Pancreas (tissue), 10 donors: ENCODE results near the gene APBB2. TPM values are rescaled to one million over a fixed set of nuclear protein-coding genes. Genes with fewer than 3 reads are reported as not detected.

Experiments used
- ATAC-seq, 4 donors: fragments of 200-7000 bp; cut with Tn5 transposase; one replicate each; pipeline versions ENCODE4 v1.8.0 to v1.9.1; 2020; ENCODE audit warnings: mild to moderate bottlenecking in 4 of 4, moderate library complexity in 4 of 4
- DNase-seq, 6 donors: peaks; one replicate each; pipeline ENCODE4 v3.0.0-alpha.2; 2020
- FAIRE-seq: peaks from 2 replicates; lab custom pipeline; 2012; peaks lifted over from hg19 to GRCh38; lab: Jason Lieb, UNC
- H3K27ac ChIP-seq, 4 donors: fragments of 200-600 bp; sonication (generic); 1 replicate in 3 of 4; 2 replicates in 1 of 4; pipeline versions ENCODE4 v1.5.0 to v1.8.0; 2020
- H3K27me3 ChIP-seq, 4 donors: fragments of 200-600 bp; one replicate each; pipeline ENCODE4 v1.8.0; 2021
- H3K36me3 ChIP-seq, 3 donors: fragments of 200-600 bp; sonication (generic) in 1 of 3; one replicate each; pipeline versions ENCODE4 v1.5.0 to v1.8.0; 2020 to 2021
- H3K4me1 ChIP-seq, 3 donors: fragments of 200-600 bp; one replicate each; pipeline ENCODE4 v1.8.0; 2021
- H3K4me3 ChIP-seq, 4 donors: fragments of 200-600 bp; sonication (generic) in 2 of 4; one replicate each; pipeline versions ENCODE4 v1.5.0 to v1.8.0; 2020 to 2021
- H3K9me3 ChIP-seq, 4 donors: fragments of 200-600 bp; one replicate each; pipeline ENCODE4 v1.8.0; 2021
- WGBS, 2 donors: extraction: QIAGEN DNeasy Blood & Tissue Kit; methylation state at CpG; one replicate each; pipeline ENCODE4 v1.1.7; 2013; 5-methylcytosine and 5-hydroxymethylcytosine counted together
- intact Hi-C, 3 donors: fragments of 100-400 bp; cut with DNase I; formaldehyde crosslinking; loops; one replicate each; pipeline versions ENCODE4 v1.11.1 to v1.14.2; 2022
- polyA plus RNA-seq, 2 donors: library from polyadenylated mRNA; stranded (reverse); fragments of 200-250 nt; gene quantifications; one replicate each; pipeline ENCODE4 v1.2.3, GENCODE V29; 2013
- total RNA-seq, 6 donors: library from RNA; stranded (reverse); fragmentation: NEBNext Ultra II Directional in 4 of 6; extraction: Animal tissue kit (Norgen Biotek cat#: 25700) in 4 of 6; gene quantifications; one replicate each; pipeline versions ENCODE4 v1.2.1 to v1.2.4, GENCODE V29; 2021 to 2023
- TF ChIP-seq, protein P1 (sequence below), 4 donors: fragments of 200-600 bp; sonication (generic) in 3 of 4; IDR thresholded peaks; one replicate each; pipeline versions ENCODE4 v1.5.0 to v1.8.0; 2021; ENCODE audit warnings: antibody characterized with exemption in 4 of 4
- donor health status: healthy with polysubstance abuse.
- donor health status: DM: no; HTN: no; CAD: no; lungs with moderate emphysema.
- donor health status: DM: no; HTN: no; CAD: no.
- donor health status: control.
- donor health status: control.
- donor health status: Bipolar disorder and iron deficiency.
- donor health status: DM: yes; HTN: yes; CAD: no.
- donor health status: DM: no; HTN: no; CAD: no.
- donor health status: DM: no; HTN: no; CAD: no.
- donor health status: DM: yes; HTN: yes; CAD: no.

APBB2 gene
- total and polyA plus RNA-seq, 8 donors, result 9.1 to 21.6 (median 11.5) TPM

DNA sequence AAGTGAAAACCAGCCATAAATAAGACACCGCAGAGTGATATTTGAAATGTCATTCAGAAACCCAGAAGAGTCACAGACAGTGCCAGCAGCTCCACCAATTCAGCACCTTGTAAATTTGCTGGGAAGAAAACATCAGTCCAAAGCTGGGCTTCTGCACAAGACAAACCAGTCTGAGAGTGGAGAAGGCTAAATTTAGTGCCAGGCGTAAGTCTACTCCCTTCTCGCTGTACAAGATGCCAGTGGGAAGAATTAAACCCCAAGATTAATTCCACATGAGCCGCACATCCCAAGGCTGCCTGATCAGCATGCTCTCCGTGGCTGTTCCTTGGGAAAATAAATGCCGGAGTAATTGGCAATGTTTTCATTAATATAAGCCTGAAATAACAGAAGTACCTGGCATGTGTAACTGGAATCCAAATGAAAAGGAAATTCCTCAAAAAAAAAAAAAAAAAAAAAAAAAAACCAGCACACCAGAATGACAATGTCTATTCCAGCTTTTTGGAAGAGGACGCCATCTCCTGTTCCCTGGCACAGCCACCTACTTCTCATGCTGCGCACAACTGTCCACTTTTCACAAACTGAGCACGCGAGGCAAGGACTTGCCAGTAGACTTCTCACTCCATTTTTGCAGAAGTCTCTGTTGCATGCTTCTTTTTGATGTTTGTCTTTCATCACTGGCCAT is 369.0 kb downstream of the APBB2 start:
- TF ChIP-seq, protein P1, sequence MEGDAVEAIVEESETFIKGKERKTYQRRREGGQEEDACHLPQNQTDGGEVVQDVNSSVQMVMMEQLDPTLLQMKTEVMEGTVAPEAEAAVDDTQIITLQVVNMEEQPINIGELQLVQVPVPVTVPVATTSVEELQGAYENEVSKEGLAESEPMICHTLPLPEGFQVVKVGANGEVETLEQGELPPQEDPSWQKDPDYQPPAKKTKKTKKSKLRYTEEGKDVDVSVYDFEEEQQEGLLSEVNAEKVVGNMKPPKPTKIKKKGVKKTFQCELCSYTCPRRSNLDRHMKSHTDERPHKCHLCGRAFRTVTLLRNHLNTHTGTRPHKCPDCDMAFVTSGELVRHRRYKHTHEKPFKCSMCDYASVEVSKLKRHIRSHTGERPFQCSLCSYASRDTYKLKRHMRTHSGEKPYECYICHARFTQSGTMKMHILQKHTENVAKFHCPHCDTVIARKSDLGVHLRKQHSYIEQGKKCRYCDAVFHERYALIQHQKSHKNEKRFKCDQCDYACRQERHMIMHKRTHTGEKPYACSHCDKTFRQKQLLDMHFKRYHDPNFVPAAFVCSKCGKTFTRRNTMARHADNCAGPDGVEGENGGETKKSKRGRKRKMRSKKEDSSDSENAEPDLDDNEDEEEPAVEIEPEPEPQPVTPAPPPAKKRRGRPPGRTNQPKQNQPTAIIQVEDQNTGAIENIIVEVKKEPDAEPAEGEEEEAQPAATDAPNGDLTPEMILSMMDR (IDR thresholded peaks at IDR 0.05), result no peak
- no peak for FAIRE-seq
- DNase-seq, result no peak

DNA sequence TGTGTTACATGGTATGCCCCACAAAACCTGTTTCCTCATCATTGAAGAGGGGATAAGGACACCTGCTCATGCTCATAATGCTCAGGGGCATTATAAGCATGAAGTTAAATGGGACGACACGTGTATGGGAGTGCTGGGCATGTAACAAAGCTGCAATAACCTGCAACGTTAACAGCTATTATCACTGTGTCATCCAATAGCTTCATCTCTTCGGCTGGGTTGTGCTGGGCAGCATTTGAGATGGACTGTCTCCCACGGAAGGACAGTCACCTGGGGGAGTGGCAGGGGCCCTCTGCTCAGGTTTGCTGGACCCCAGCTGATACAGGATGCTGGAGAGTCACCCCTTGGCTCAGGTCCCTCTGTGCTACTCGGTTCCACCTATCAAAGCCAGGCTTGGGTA is 370.1 kb downstream of the APBB2 start:
- FAIRE-seq (no peak), ATAC-seq (no peak), DNase-seq (no peak)
- Histone ChIP-seq H3K4me3 (no peak overlapping the region), H3K27me3 (no peaks in the 10 kb centered on the region), H3K27ac (no peak overlapping the region), H3K4me1 (no peaks in the 10 kb centered on the region), H3K9me3 (no peaks in the 10 kb centered on the region), H3K36me3 (no peaks in the 10 kb centered on the region)
- 80 to 81% methylated on average over 6 of the region's 6 CpGs for WGBS, 2 donors
- TF ChIP-seq, protein P1 (IDR thresholded peaks at IDR 0.05), result no peak
- intact Hi-C loops, result loop anchor here in 1 of 3 donors (5.0 kb wide), 1 partner anchor 102 kb away; no protein-coding TSS in a partner anchor

More for the DNA sequence above, 369.0 kb downstream of the APBB2 start:
- no peak for ATAC-seq
- Histone ChIP-seq H3K9me3 (no peaks in the 10 kb centered on the region), H3K27ac (no peak overlapping the region), H3K27me3 (no peaks in the 10 kb centered on the region), H3K4me3 (no peak overlapping the region), H3K4me1 (no peaks in the 10 kb centered on the region), H3K36me3 (no peaks in the 10 kb centered on the region)
- WGBS, 2 donors, result 92 to 93% methylated on average over 10 of the region's 10 CpGs
- intact Hi-C loops, result no loop called here

DNA sequence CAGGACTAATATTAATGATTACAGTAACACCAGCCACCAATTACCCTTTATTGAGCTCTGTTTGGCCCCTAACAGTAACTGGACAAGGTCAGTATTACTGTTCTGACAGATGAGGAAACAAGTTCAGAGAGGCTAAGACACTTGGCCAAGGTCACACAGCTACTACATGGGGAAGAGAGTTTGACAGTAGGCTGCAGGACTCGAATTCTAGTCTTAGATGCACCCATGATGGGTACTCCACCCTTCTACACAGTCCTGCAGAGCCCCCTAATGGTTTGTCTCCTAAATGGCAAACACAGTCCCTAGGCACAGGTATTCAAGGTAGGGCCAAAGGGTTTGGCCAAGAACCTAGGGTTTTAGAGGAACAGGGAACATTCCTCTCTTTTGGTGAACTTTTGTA is 370.6 kb downstream of the APBB2 start:
- intact Hi-C loops, result loop anchor here in 1 of 3 donors (5.0 kb wide), 1 partner anchor 101 kb away; no protein-coding TSS in a partner anchor
- H3K36me3 ChIP-seq, result no peaks in the 10 kb centered on the region
- no peaks in the 10 kb centered on the region for H3K9me3 ChIP-seq
- TF ChIP-seq, protein P1 (IDR thresholded peaks at IDR 0.05), result no peak
- no peak for FAIRE-seq
- DNase-seq, result no peak
- H3K4me3 ChIP-seq, result no peak overlapping the region
- H3K27ac ChIP-seq, result no peak overlapping the region
- WGBS, 2 donors, result 76 to 77% methylated on average over 1 of the region's 1 CpG
- H3K4me1 ChIP-seq, result no peaks in the 10 kb centered on the region
- H3K27me3 ChIP-seq, result no peaks in the 10 kb centered on the region
- ATAC-seq, result peak in 1 of 4 donors; percentile 32

DNA sequence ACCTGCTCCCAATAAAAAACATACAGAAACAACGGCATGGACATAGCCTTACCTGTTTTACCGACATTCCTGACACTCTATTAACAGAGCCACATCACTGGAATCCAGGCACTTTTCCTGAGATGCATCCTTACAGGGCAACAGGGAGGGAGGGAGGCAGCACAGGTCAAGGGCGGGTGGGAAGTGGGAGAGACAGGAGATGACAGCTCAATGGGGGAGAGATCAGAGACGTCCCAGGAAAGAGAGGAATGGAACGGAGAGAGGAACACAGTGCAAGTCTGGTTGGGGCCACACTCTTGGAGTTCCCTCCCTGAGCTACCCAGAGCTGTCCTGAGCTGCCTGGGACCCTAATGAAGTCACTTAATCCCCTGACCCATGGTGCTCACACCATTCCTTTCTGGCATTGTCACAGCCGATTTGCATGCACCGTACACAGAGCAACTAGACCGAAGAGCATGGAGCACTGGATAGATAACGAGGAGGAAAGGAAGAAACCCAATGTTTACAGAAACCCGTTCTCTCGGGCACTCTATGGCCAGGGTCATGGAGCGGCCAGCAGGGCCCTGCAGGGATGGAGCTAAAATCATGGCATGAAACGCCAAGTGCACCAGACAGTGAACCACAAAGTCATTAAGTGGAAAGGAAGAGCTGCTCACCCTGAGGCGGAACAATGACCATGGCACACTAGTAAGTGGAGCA is 371.5 kb downstream of the APBB2 start:
- H3K36me3 ChIP-seq, result no peaks in the 10 kb centered on the region
- no peaks in the 10 kb centered on the region for H3K27me3 ChIP-seq
- ATAC-seq (peak in 2 of 4 donors; percentile 13 to 38), FAIRE-seq (no peak), DNase-seq (no peak)
- TF ChIP-seq, protein P1 (IDR thresholded peaks at IDR 0.05), result no peak
- no peaks in the 10 kb centered on the region for H3K9me3 ChIP-seq
- H3K27ac ChIP-seq, result no peak overlapping the region
- intact Hi-C loops, result loop anchor here in 1 of 3 donors (5.0 kb wide), 1 partner anchor 101 kb away; no protein-coding TSS in a partner anchor
- no peak overlapping the region for H3K4me3 ChIP-seq
- 71 to 73% methylated on average over 14 of the region's 14 CpGs for WGBS, 2 donors
- no peaks in the 10 kb centered on the region for H3K4me1 ChIP-seq
